AG04450 (cell line): ENCODE measurements around the gene SEMA5A. TPM values are rescaled to one million over a fixed set of nuclear protein-coding genes. Genes with fewer than 3 reads are reported as not detected.

Experiments used
- CTCF ChIA-PET: fragments of 300-600, 350-600 bp; formaldehyde crosslinking; extraction: SDS; loops from one replicate; lab custom pipeline; 2022; ENCODE audit warnings: antibody characterized with exemption, inconsistent platforms; lab: Charles Lee
- POLR2A ChIA-PET: fragments of 350-600 bp; formaldehyde crosslinking; extraction: SDS; loops from one replicate; lab custom pipeline; 2021; ENCODE audit warnings: antibody characterized with exemption, inconsistent platforms; lab: Yijun Ruan, JAX
- DNase-seq: peaks from one replicate; pipeline ENCODE4 v3.0.0-alpha.2; 2011; ENCODE audit warnings: low read depth, low spot score
- H3K27ac ChIP-seq: one replicate; pipeline ENCODE4 v1.5.1; 2012; ENCODE audit warnings: low read depth, low read length, control low read depth
- H3K27me3 ChIP-seq: one replicate; pipeline ENCODE4 v1.6.0; 2012; ENCODE audit warnings: low read length; ENCODE audit not compliant: control insufficient read depth, insufficient read depth
- H3K4me3 ChIP-seq: 2 replicates; pipeline ENCODE4 v1.5.1; 2011; ENCODE audit warnings: mild to moderate bottlenecking, low read depth, low read length, control low read depth
- H3K9me3 ChIP-seq: 2 replicates; pipeline ENCODE4 v1.5.1; 2012; ENCODE audit warnings: low read length; ENCODE audit not compliant: control insufficient read depth, insufficient read depth
- CTCF ChIP-seq: IDR thresholded peaks from 2 replicates; pipeline ENCODE4 v1.5.1; 2011; ENCODE audit warnings: low read depth, low read length, control low read depth, inconsistent platforms
- polyA plus RNA-seq: library from polyadenylated mRNA; depleted of rRNA; stranded (reverse); fragments of >200 nt; gene quantifications from 2 replicates; pipeline ENCODE4 v1.2.3, GENCODE V29; 2011

Gene SEMA5A
- polyA plus RNA-seq, 1 experiment, result 31.8 TPM

- ChIA-PET POLR2A (no interaction called here), CTCF (interaction anchor here (2.0 kb wide), 1 partner anchor 116 kb away, joined by 8 read pairs; no protein-coding TSS in a partner anchor)
- no peak for TF ChIP-seq CTCF
- no peak for DNase-seq
- Histone ChIP-seq H3K27me3 (no peaks in the 10 kb centered on the region), H3K4me3 (no peak overlapping the region), H3K9me3 (no peaks in the 10 kb centered on the region), H3K27ac (no peak overlapping the region)
Observed at GRCh38 chr5:9428272-9428671, 117.6 kb downstream of the SEMA5A start.

GRCh38 chr5:9425710-9426109 lies 120.2 kb downstream of the SEMA5A start:
- POLR2A ChIA-PET, result no interaction called here
- Histone ChIP-seq H3K27ac (no peak overlapping the region), H3K4me3 (no peak overlapping the region), H3K9me3 (no peaks in the 10 kb centered on the region), H3K27me3 (no peaks in the 10 kb centered on the region)
- DNase-seq, result no peak
- no peak for TF ChIP-seq CTCF
- CTCF ChIA-PET, result no interaction called here

- H3K4me3 ChIP-seq, result no peak overlapping the region
- ChIA-PET CTCF (no interaction called here), POLR2A (no interaction called here)
- no peak for DNase-seq
- no peaks in the 10 kb centered on the region for H3K9me3 ChIP-seq
- H3K27me3 ChIP-seq, result no peaks in the 10 kb centered on the region
- no peak overlapping the region for H3K27ac ChIP-seq
- no peak for TF ChIP-seq CTCF
Observed at GRCh38 chr5:9423571-9423970, 122.3 kb downstream of the SEMA5A start.

GRCh38 chr5:9421884-9422283 lies 124.0 kb downstream of the SEMA5A start:
- no peaks in the 10 kb centered on the region for H3K27me3 ChIP-seq
- DNase-seq, result no peak
- TF ChIP-seq CTCF, result no peak
- H3K4me3 ChIP-seq, result no peak overlapping the region
- ChIA-PET POLR2A (no interaction called here), CTCF (no interaction called here)
- H3K27ac ChIP-seq, result no peak overlapping the region
- H3K9me3 ChIP-seq, result no peaks in the 10 kb centered on the region

- CTCF ChIA-PET, result no interaction called here
- H3K27me3 ChIP-seq, result no peaks in the 10 kb centered on the region
- TF ChIP-seq CTCF, result no peak
- H3K4me3 ChIP-seq, result no peak overlapping the region
- no peaks in the 10 kb centered on the region for H3K9me3 ChIP-seq
- H3K27ac ChIP-seq, result no peak overlapping the region
- DNase-seq, result no peak
- POLR2A ChIA-PET, result no interaction called here
Observed at GRCh38 chr5:9419794-9420193, 126.1 kb downstream of the SEMA5A start.
